GM12865 (cell line): Measurements from ENCODE around the gene UBTD1.

ENCODE experiments used
- DNase-seq: peaks from one replicate; pipeline ENCODE4 v3.0.0; 2010; ENCODE audit warnings: low read depth
- H3K4me3 ChIP-seq: 2 replicates; pipeline ENCODE4 v1.5.1; 2011; ENCODE audit warnings: mild to moderate bottlenecking, low read depth, low read length, control low read depth
- TF ChIP-seq, protein P1 (sequence below): IDR thresholded peaks from 2 replicates; pipeline ENCODE4 v1.5.1; 2011; ENCODE audit warnings: low read length, control low read depth, low read depth, inconsistent platforms; ENCODE audit not compliant: insufficient read depth; ENCODE audit errors: missing control alignments

Gene UBTD1

DNA sequence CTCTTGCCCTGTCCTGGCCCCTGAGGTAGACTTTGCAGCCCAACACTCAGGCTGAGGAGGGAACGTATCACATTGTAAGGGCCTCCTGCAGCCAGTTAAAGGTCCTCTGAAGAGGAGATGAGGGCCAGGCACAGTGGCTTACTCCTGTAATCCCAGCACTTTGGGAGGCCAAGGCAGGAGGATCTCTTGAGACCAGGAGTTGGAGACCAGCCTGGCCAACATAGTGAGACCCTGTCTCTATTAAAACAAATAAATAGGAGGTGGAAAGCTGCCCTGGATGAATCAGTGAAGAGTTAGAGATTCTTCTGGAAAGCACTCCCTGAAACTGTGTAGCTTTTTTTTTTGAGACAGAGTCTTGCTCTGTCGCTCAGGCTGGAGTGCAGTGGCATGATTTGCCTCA is 88.5 kb downstream of the UBTD1 start:
- no peak for DNase-seq
- H3K4me3 ChIP-seq: no peak overlapping the region
- TF ChIP-seq, protein P1, sequence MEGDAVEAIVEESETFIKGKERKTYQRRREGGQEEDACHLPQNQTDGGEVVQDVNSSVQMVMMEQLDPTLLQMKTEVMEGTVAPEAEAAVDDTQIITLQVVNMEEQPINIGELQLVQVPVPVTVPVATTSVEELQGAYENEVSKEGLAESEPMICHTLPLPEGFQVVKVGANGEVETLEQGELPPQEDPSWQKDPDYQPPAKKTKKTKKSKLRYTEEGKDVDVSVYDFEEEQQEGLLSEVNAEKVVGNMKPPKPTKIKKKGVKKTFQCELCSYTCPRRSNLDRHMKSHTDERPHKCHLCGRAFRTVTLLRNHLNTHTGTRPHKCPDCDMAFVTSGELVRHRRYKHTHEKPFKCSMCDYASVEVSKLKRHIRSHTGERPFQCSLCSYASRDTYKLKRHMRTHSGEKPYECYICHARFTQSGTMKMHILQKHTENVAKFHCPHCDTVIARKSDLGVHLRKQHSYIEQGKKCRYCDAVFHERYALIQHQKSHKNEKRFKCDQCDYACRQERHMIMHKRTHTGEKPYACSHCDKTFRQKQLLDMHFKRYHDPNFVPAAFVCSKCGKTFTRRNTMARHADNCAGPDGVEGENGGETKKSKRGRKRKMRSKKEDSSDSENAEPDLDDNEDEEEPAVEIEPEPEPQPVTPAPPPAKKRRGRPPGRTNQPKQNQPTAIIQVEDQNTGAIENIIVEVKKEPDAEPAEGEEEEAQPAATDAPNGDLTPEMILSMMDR: no peak

DNA sequence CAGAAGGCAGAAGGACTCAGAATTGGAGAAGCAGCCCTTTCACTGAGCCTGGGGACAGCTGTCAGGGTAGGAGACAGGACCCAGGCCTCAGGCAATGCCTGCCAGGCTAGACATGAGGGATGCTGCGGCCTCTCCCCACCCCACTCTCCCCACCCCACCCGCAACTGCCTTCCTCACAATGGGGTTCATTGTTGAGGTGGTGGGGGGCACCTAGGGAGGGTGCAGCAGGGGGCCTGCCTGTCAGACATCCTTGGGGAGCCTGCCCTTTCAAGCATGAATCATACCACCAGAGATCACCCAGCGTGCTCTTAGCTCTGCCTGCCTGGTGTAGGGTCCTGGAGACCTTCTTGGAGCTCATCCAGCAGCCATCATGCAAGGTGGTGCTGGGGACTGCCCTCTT is 90.8 kb downstream of the UBTD1 start, which contains the start of gene C10orf62:
C10orf62 (plus strand) TSS at position 243 of the 400 bp plus-strand sequence. CDS start 177 bp downstream, outside the sequence.
- TF ChIP-seq, protein P1: no peak
- no peak within 1 kb of the TSS for H3K4me3 ChIP-seq
- no peak for DNase-seq

DNA sequence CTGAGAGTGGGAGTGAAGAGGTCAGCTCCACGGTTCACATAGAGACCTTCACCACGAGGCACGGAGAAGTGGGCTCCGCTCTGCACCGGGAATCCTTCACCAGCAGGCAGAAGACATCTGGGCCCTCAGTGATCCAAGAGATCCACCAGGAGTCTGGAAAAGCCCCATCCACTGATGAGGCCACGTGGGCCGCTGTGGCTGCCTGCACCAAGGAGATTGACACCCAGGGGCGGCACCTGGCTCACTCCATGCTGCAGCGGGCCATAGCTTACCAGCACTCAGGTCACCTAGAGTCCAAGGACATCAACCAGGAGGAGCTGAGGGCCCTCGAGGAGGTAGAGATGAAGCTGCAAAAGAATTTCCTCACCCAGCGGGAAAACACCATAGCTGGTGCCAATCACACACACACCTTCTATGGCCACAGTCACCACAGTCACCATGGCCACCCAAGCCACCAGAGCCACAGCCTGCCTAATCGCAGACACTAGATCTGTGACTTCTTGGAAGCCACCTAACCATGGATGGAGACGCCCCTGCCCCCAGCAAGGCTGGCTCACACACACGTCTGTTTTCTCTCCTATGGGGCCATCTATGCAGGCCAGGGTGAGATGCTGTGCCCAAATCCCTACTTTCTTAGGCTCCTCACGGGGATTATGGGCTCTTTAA is 91.5 kb downstream of the UBTD1 start:
- TF ChIP-seq, protein P1: no peak
- H3K4me3 ChIP-seq: no peak overlapping the region
- DNase-seq: peak; percentile 15

DNA sequence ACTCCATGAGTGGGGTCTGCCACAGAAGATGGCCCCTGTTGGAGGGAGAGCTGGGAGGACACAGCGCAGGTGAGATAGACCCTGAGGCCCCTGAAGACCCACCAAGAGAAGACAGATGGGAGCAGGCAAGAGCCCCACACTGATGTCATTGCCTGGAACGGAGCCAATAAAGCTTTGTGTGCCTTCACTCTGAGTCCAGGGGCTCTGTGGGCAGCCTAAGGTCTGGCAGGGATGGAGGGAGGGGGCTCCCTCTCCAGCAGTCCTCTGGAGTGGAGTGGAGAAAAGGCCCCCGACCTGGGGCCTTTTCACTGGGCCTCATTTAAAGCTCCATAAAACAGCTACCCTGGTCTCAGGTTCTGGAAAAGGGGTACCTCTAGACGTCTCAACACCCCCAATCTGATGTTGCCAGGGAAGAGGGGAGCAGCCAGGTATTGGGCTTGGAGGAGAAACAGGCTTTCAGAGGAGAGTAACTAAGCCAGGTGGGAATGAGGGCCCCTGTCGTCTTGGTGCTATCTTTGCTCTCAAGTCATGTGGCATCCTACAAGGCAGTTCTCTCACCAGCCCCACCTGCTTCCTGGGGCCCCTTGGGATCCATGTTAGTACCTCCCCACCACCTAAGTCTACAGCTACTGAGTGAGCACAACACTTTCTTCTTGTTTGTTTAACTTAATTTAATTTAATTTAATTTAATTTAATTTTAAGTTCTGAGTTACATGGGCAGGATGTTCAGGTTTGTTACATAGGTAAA is 92.2 kb downstream of the UBTD1 start:
- DNase-seq: no peak
- TF ChIP-seq, protein P1: no peak

DNA sequence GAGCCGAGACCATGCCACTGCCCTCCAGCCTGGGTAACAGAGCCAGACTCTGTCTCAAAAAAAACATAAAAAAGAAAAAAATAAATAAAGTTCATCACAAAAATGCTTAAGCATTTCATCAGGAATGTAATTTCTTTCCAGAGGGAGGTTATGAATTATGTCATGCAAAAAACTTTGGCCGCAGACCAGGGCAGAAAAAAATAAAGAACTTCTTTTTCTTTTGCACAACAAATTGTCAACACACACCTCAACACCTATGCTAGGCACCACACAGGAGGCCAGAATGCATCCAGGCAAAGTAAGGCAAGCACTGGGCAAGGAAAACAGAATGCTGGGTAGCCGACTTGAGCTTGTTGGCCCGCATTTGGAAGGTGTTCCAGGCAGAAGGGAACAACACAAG is 94.7 kb downstream of the UBTD1 start:
- no peak for DNase-seq
- no peak overlapping the region for H3K4me3 ChIP-seq
- TF ChIP-seq, protein P1: no peak

More for the DNA sequence above, 92.2 kb downstream of the UBTD1 start:
- no peak overlapping the region for H3K4me3 ChIP-seq

DNA sequence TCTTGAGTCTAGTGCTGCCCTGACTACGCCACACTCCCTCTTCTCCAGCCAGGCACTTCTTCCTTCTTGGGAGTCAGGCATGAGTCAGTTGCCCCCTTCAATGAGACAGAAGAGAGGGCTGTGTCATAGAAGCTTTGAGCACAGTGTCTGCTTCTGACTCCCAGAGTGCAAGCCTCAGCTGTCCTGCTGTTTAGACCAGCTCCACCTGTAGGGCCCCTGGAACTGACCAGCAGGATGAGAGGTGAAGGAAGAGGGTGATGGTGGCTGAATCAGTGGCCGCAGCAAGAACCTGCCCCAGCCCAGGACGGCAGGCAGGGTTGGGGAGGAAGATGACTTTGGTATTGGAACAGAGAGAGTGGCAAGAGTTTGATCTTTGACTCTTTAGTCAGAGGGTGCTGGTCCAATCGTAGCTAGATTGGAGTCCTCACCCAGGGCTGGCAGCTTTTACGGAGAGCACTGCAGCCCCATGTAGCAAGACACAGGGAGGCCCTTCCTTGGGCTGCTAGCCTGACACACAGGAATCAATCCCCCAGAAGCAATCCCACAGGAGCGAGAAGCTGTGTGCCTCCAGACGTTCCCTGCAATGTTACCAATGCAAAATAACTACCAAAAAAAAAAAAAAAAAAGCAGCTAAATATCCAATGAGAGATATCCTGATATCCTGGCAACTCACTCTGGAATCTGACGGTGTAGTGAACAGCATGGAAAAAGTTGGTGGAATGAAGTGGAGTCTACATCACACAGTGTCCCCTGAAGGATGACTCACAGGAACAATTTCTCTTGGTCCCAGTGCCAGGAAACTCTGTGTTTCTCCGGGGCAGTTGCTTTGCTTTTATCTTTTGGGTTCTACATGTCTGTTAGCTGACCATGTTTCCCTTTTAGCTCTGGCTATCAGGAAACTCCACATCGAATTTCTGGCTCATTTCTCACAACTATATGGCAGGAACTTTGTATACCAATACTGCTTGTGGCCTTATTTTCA is 97.7 kb downstream of the UBTD1 start:
- TF ChIP-seq, protein P1: no peak
- H3K4me3 ChIP-seq: no peak overlapping the region
- DNase-seq: no peak
